K562 (cell line): ENCODE data around the gene ANKRD13D. TPM values are rescaled to one million over a fixed set of nuclear protein-coding genes. Genes with fewer than 3 reads are reported as not detected.

ENCODE experiments used
- ATAC-seq: fragments of 200-7000 bp; cut with Tn5 transposase; 3 replicates; pipeline ENCODE4 v1.9.1; 2020; ENCODE audit warnings: moderate library complexity
- BruUV-seq: library from RNA; stranded (reverse); fragments of 400-500 nt; replicated peaks from 2 replicates; lab custom pipeline; 2021; lab: Mats Ljungman, UMichigan
- CTCF ChIA-PET: fragments of 300-600 bp; formaldehyde crosslinking; extraction: SDS; loops from one replicate; lab custom pipeline; 2021; ENCODE audit warnings: low intra/inter-chr PET ratio; lab: Yijun Ruan, JAX
- POLR2A ChIA-PET: fragments of 300-600, 350-650 bp; sonication (Branson Sonifier 250); formaldehyde crosslinking; extraction: SDS; loops from one replicate; lab custom pipeline; 2021; ENCODE audit warnings: antibody characterized with exemption, inconsistent platforms; lab: Yijun Ruan, JAX
- DNase-seq, 4 experiments: peaks; one replicate each; pipeline versions ENCODE4 v3.0.0 to v3.0.0-alpha.2; 2011 to 2018; ENCODE audit warnings: low spot score in 3 of 4, mixed read lengths in 3 of 4; ENCODE audit errors: extremely low read depth in 1 of 4
- FAIRE-seq: peaks from 2 replicates; lab custom pipeline; 2011; peaks lifted over from hg19 to GRCh38; lab: Jason Lieb, UNC
- H2AFZ ChIP-seq: 2 replicates; pipeline ENCODE4 v1.6.0; 2011; ENCODE audit warnings: low read depth, low read length, control low read depth, inconsistent platforms
- H3K27ac ChIP-seq: fragments of 200-600 bp; 3 replicates; pipeline ENCODE4 v1.8.0; 2011; ENCODE audit warnings: low read depth, mild to moderate bottlenecking, control low read depth, inconsistent platforms, low read length, moderate library complexity, mixed read lengths; ENCODE audit errors: extremely low read depth
- H3K27me3 ChIP-seq, 2 experiments: fragments of 300-600 bp in 1 of 2; 2 replicates in 1 of 2; 3 replicates in 1 of 2; pipeline versions ENCODE4 v1.6.0 to v1.8.0; 2011; ENCODE audit warnings: inconsistent platforms in 2 of 2, low read length in 2 of 2, mild to moderate bottlenecking in 1 of 2, mixed read lengths in 1 of 2, moderate library complexity in 1 of 2; ENCODE audit not compliant: control insufficient read depth in 2 of 2, insufficient read depth in 2 of 2
- H3K36me3 ChIP-seq: fragments of 300-600 bp; 3 replicates; pipeline ENCODE4 v1.8.0; 2011; ENCODE audit warnings: mild to moderate bottlenecking, low read length, inconsistent platforms; ENCODE audit not compliant: control insufficient read depth, insufficient read depth
- H3K4me1 ChIP-seq, 2 experiments: fragments of 200-600 bp in 1 of 2; replicated peaks in 1 of 2; 2 replicates in 1 of 2; 3 replicates in 1 of 2; pipeline versions ENCODE4 v1.5.1 to v1.8.0; 2011; ENCODE audit warnings: inconsistent platforms in 2 of 2, low read length in 2 of 2, mild to moderate bottlenecking in 1 of 2, mixed read lengths in 1 of 2, moderate library complexity in 1 of 2; ENCODE audit not compliant: control insufficient read depth in 2 of 2, insufficient read depth in 2 of 2
- H3K4me2 ChIP-seq: 2 replicates; pipeline ENCODE4 v1.6.1; 2011; ENCODE audit warnings: low read length, control low read depth, inconsistent platforms, mixed read lengths; ENCODE audit not compliant: insufficient read depth
- H3K4me3 ChIP-seq: fragments of 200-600 bp; sonication (generic), shearing (Covaris generic); 2 replicates; pipeline ENCODE4 v1.5.1; 2016; ENCODE audit warnings: control low read depth, inconsistent platforms
- H3K79me2 ChIP-seq: fragments of 200-600 bp; 3 replicates; pipeline ENCODE4 v1.8.0; 2011; ENCODE audit warnings: low read length, inconsistent platforms; ENCODE audit not compliant: control insufficient read depth, insufficient read depth
- H3K9ac ChIP-seq, 2 experiments: 2 replicates each; pipeline versions ENCODE4 v1.6.0 to v1.6.1; 2011; ENCODE audit warnings: low read depth in 2 of 2, low read length in 2 of 2, control low read depth in 1 of 2, inconsistent platforms in 1 of 2, mild to moderate bottlenecking in 1 of 2, mixed read lengths in 1 of 2; ENCODE audit not compliant: insufficient read depth in 1 of 2
- H3K9me1 ChIP-seq: one replicate; pipeline ENCODE4 v1.6.0; 2011; ENCODE audit warnings: inconsistent platforms, mild to moderate bottlenecking, low read length, moderate library complexity; ENCODE audit not compliant: control insufficient read depth, insufficient read depth
- H3K9me3 ChIP-seq: replicated peaks from 2 replicates; pipeline ENCODE4 v1.5.1; 2011; ENCODE audit warnings: low read depth, low read length, inconsistent platforms; ENCODE audit not compliant: control insufficient read depth, insufficient read depth
- H4K20me1 ChIP-seq: replicated peaks from 2 replicates; pipeline ENCODE4 v1.6.1; 2011; ENCODE audit warnings: low read length, inconsistent platforms, mixed read lengths; ENCODE audit not compliant: control insufficient read depth, insufficient read depth
- BRF2 ChIP-seq: IDR thresholded peaks from 3 replicates; pipeline ENCODE4 v1.6.1; 2011; ENCODE audit warnings: borderline replicate concordance, mild to moderate bottlenecking; ENCODE audit not compliant: insufficient read length, insufficient read depth
- ELF1 ChIP-seq: fragments of 200-800 bp; sonication (Bioruptor generic); IDR thresholded peaks from 2 replicates; pipeline ENCODE4 v1.6.1; 2016; ENCODE audit warnings: missing genetic modification characterization, missing compliant biosample characterization
- HMG20B ChIP-seq: fragments of 250-450 bp; sonication (Bioruptor Pico); IDR thresholded peaks from 2 replicates; pipeline ENCODE4 v1.5.0; 2021; ENCODE audit warnings: mild to moderate bottlenecking
- HNRNPH1 ChIP-seq: fragments of 200-400 bp; formaldehyde crosslinking; optimal IDR thresholded peaks from 2 replicates; pipeline ENCODE3; 2017; ENCODE audit warnings: low read depth, mild to moderate bottlenecking, low read length, moderate library complexity
- HNRNPLL ChIP-seq: fragments of 200-400 bp; formaldehyde crosslinking; IDR thresholded peaks from 2 replicates; pipeline ENCODE4 v1.6.1; 2017; ENCODE audit warnings: low read length, low read depth, mild to moderate bottlenecking; ENCODE audit not compliant: poor library complexity, severe bottlenecking
- HNRNPUL1 ChIP-seq: fragments of 200-400 bp; formaldehyde crosslinking; IDR thresholded peaks from 2 replicates; pipeline ENCODE4 v1.6.1; 2017; ENCODE audit warnings: low read length
- MTA2 ChIP-seq: fragments of 450-650 bp; IDR thresholded peaks from 2 replicates; pipeline ENCODE4 v1.6.1; 2016; ENCODE audit warnings: low read depth
- NFYB ChIP-seq: IDR thresholded peaks from 2 replicates; pipeline ENCODE4 v1.6.1; 2011; ENCODE audit warnings: mild to moderate bottlenecking, moderate library complexity; ENCODE audit not compliant: insufficient read length; ENCODE audit errors: extremely low read depth
- NR1H2 ChIP-seq: sonication (generic); formaldehyde crosslinking; IDR thresholded peaks from 2 replicates; pipeline ENCODE4 v1.4.0; 2020; ENCODE audit warnings: mild to moderate bottlenecking, missing genetic modification reagents
- RBM22 ChIP-seq: fragments of 200-400 bp; formaldehyde crosslinking; IDR thresholded peaks from 2 replicates; pipeline ENCODE4 v1.6.1; 2018; ENCODE audit warnings: low read length, low read depth; ENCODE audit not compliant: poor library complexity, severe bottlenecking
- RREB1 ChIP-seq: fragments of 250-450 bp; sonication (Bioruptor Pico); IDR thresholded peaks from 2 replicates; pipeline ENCODE4 v1.4.0; 2020
- SMARCC2 ChIP-seq: fragments of 450-650 bp; IDR thresholded peaks from 2 replicates; pipeline ENCODE4 v1.6.1; 2017; ENCODE audit warnings: antibody characterized with exemption, moderate library complexity, mild to moderate bottlenecking, low read depth
- TCF3 ChIP-seq: sonication (generic); formaldehyde crosslinking; IDR thresholded peaks from 2 replicates; pipeline ENCODE4 v1.4.0; 2020; ENCODE audit warnings: mild to moderate bottlenecking, missing genetic modification reagents
- ZBTB2 ChIP-seq: fragments of 450-650 bp; IDR thresholded peaks from 2 replicates; pipeline ENCODE4 v1.6.1; 2016; ENCODE audit warnings: antibody characterized with exemption
- ZNF121 ChIP-seq: sonication (generic); formaldehyde crosslinking; conservative IDR thresholded peaks from 2 replicates; pipeline ENCODE4 v1.8.0; 2022; ENCODE audit warnings: missing genetic modification reagents
- WGBS: fragments of 100-300 bp; shearing (Covaris generic); methylation state at CpG from one replicate; pipeline ENCODE4 v1.1.6; 2016; ENCODE audit warnings: low coverage, mixed read lengths; ENCODE audit not compliant: insufficient coverage; ENCODE audit errors: missing lambda C conversion rate; 5-methylcytosine and 5-hydroxymethylcytosine counted together
- in situ Hi-C: fragments of 300-500 bp; cut with MboI; formaldehyde crosslinking; loops from 4 replicates; pipeline ENCODE4 v1.15.0; 2018; ENCODE audit warnings: inconsistent platforms, mixed read lengths
- intact Hi-C: fragments of 100-400 bp; cut with micrococcal nuclease; formaldehyde crosslinking; loops from 2 replicates; pipeline ENCODE4 v1.14.2; 2022
- polyA plus RNA-seq, 8 experiments: library from polyadenylated mRNA; depleted of rRNA in 4 of 8; stranded (reverse) in 5 of 8; unstranded in 3 of 8; fragments of >200 nt; fragmentation: Nextera tagmentation in 2 of 8; fragmentation: Illumina TruSeq in 1 of 8; extraction: Ambion mirVana in 2 of 8; extraction: Trizol in 1 of 8; gene quantifications; 2 replicates each; pipeline versions ENCODE4 v1.2.1 to v1.2.3, GENCODE V29; 2011 to 2014; ENCODE audit warnings: inconsistent platforms in 1 of 8, missing spikeins in 1 of 8
- total RNA-seq, 7 experiments: library from RNA; depleted of rRNA in 6 of 7; stranded (reverse); fragments of >200 nt in 6 of 7; fragmentation: Illumina TruSeq in 2 of 7; extraction: Trizol in 2 of 7; gene quantifications; 2 replicates each; pipeline versions ENCODE4 v1.2.1 to v1.2.3, GENCODE V29; 2011 to 2021; ENCODE audit warnings: low replicate concordance in 1 of 7

ANKRD13D gene
- total and polyA plus RNA-seq, 9 of the 15 experiments (the other 6 are each of a cell fraction or from before 2014, with no cell fraction given), result 0.94 to 40.9 (median 22.4) TPM

- no peaks in the 10 kb centered on the region for H3K4me1 ChIP-seq
- H3K4me2 ChIP-seq, result no peak overlapping the region
- DNase-seq (no peak), ATAC-seq (no peak), FAIRE-seq (no peak)
- H3K27ac ChIP-seq, result no peak overlapping the region
- H3K9me1 ChIP-seq, result no peaks in the 10 kb centered on the region
- POLR2A ChIA-PET, result interaction anchor here (1.1 kb wide), 1 partner anchor 10 kb away, joined by 3 read pairs; no protein-coding TSS in a partner anchor
- intact Hi-C loops (no loop called here), in situ Hi-C loops (no loop called here)
- no TSS peak for BruUV-seq
- no peaks in the 10 kb centered on the region for H3K9me3 ChIP-seq
- H3K27me3 ChIP-seq, result no peaks in the 10 kb centered on the region
- TF ChIP-seq MTA2 (no peak), NFYB (no peak), ELF1 (tag) (no peak), RBM22 (no peak), RREB1 (no peak), ZBTB2 (no peak), SMARCC2 (no peak), HNRNPLL (no peak), ZNF121 (CRISPR knock-in tag) (no peak), BRF2 (no peak), HNRNPH1 (no peak), TCF3 (no peak), HMG20B (CRISPR knock-in tag) (no peak), NR1H2 (CRISPR knock-in tag) (no peak), HNRNPUL1 (no peak)
- no peaks in the 10 kb centered on the region for H3K79me2 ChIP-seq
- H3K4me3 ChIP-seq, result no peak overlapping the region
- no peak overlapping the region for H3K9ac ChIP-seq
- H2AFZ ChIP-seq, result no peak overlapping the region
- CTCF ChIA-PET, result no interaction called here
- H3K36me3 ChIP-seq, result peaks cover 3% of the 10 kb centered on the region; the same call in 1 of the 3 replicates
- WGBS, result 72% methylated on average over 6 of the region's 6 CpGs
- no peaks in the 10 kb centered on the region for H4K20me1 ChIP-seq
Observed at GRCh38 chr11:67332081-67332691, 43.1 kb downstream of the ANKRD13D start.
